DND-41 (cell line): ENCODE measurements around the gene GDF11.
"Not testable (repeated sequence)": the region's sequence is repeated elsewhere in the genome, so short reads cannot be mapped to it uniquely, and the experiment has no call there.

Source experiments
- ATAC-seq: fragments of 200-7000 bp; cut with Tn5 transposase; 3 replicates; pipeline ENCODE4 v1.9.1; 2021; ENCODE audit warnings: low read depth; ENCODE audit not compliant: insufficient read depth
- DNase-seq: peaks from one replicate; pipeline ENCODE4 v3.0.0-alpha.2; 2020
- H2AFZ ChIP-seq: 2 replicates; pipeline ENCODE4 v1.6.0; 2012; ENCODE audit warnings: low read depth, low read length
- H3K27ac ChIP-seq: 2 replicates; pipeline ENCODE4 v1.5.1; 2012; ENCODE audit warnings: low read length, inconsistent platforms
- H3K27me3 ChIP-seq: fragments of 200-600 bp; sonication (generic); 2 replicates; pipeline ENCODE4 v1.6.0; 2012; ENCODE audit warnings: low read length, mild to moderate bottlenecking, inconsistent platforms; ENCODE audit not compliant: insufficient read depth, poor library complexity
- H3K36me3 ChIP-seq: 2 replicates; pipeline ENCODE4 v1.5.1; 2012; ENCODE audit warnings: low read length, inconsistent platforms; ENCODE audit not compliant: insufficient read depth
- H3K4me1 ChIP-seq: 2 replicates; pipeline ENCODE4 v1.5.1; 2012; ENCODE audit warnings: mild to moderate bottlenecking, low read length; ENCODE audit not compliant: insufficient read depth
- H3K4me2 ChIP-seq: 2 replicates; pipeline ENCODE4 v1.6.0; 2012; ENCODE audit warnings: mild to moderate bottlenecking, moderate library complexity, low read length, inconsistent platforms; ENCODE audit not compliant: insufficient read depth
- H3K4me3 ChIP-seq, 2 experiments: fragments of 200-600 bp in 1 of 2; shearing (Covaris generic) in 1 of 2; 2 replicates each; pipeline ENCODE4 v1.5.1; 2012 to 2016; ENCODE audit warnings: inconsistent platforms in 2 of 2, low read length in 2 of 2, mild to moderate bottlenecking in 2 of 2, low read depth in 1 of 2, moderate library complexity in 1 of 2
- H3K79me2 ChIP-seq: 2 replicates; pipeline ENCODE4 v1.6.0; 2012; ENCODE audit warnings: low read length, inconsistent platforms; ENCODE audit not compliant: insufficient read depth
- H3K9ac ChIP-seq: 2 replicates; pipeline ENCODE4 v1.6.0; 2012; ENCODE audit warnings: low read depth, mild to moderate bottlenecking, inconsistent platforms, low read length, moderate library complexity
- H3K9me3 ChIP-seq: 2 replicates; pipeline ENCODE4 v1.5.1; 2012; ENCODE audit warnings: low read length, moderate library complexity, mild to moderate bottlenecking, inconsistent platforms; ENCODE audit not compliant: insufficient read depth, severe bottlenecking
- H4K20me1 ChIP-seq: 2 replicates; pipeline ENCODE4 v1.6.0; 2012; ENCODE audit warnings: low read length; ENCODE audit not compliant: insufficient read depth
- CTCF ChIP-seq: IDR thresholded peaks from 2 replicates; pipeline ENCODE4 v1.5.1; 2012; ENCODE audit warnings: borderline replicate concordance, low read length, moderate library complexity, mild to moderate bottlenecking; ENCODE audit not compliant: poor library complexity, severe bottlenecking; ENCODE audit errors: extremely low read depth
- EZH2 ChIP-seq: IDR thresholded peaks from 3 replicates; pipeline ENCODE4 v1.6.1; 2012; ENCODE audit warnings: borderline replicate concordance, low read depth, mild to moderate bottlenecking, moderate library complexity, low read length, inconsistent platforms; ENCODE audit not compliant: severe bottlenecking

GDF11 gene

GRCh38 chr12:55755246-55755645 lies 12.3 kb downstream of the GDF11 start:
- Histone ChIP-seq H3K27me3 (no peaks in the 10 kb centered on the region), H2AFZ (no peak overlapping the region), H3K9me3 (no peaks in the 10 kb centered on the region), H3K9ac (no peak overlapping the region), H3K4me2 (no peak overlapping the region), H3K79me2 (no peaks in the 10 kb centered on the region), H4K20me1 (no peaks in the 10 kb centered on the region), H3K36me3 (peaks cover 98% of the 10 kb centered on the region), H3K27ac (no peak overlapping the region), H3K4me3 (no peak overlapping the region), H3K4me1 (no peaks in the 10 kb centered on the region)
- TF ChIP-seq CTCF (no peak), EZH2 (no peak)
- no peak for ATAC-seq
- no peak for DNase-seq

DNA sequence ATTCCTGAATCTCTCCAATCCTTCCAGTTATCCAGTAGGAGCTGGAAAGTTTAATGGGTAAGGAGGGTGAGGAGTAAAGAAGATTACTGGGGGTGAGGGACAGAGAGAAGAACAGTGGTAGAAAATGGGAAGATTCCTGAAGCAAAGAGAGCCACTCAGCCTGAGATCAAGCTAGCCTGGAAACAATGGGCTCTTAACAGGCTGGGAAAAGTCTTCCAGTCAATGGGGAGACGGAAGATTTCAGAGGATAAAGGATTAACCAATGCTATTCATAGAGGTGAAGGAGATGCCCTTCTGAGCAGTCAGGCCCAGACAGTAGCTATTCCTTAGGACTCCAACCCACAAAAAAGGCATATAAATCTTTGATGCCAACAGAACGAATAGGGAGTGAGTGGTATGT lies 14.8 kb downstream of the GDF11 start:
- no peak overlapping the region for H2AFZ ChIP-seq
- no peaks in the 10 kb centered on the region for H3K27me3 ChIP-seq
- no peaks in the 10 kb centered on the region for H4K20me1 ChIP-seq
- TF ChIP-seq EZH2 (no peak), CTCF (no peak)
- no peak overlapping the region for H3K27ac ChIP-seq
- H3K4me1 ChIP-seq = no peaks in the 10 kb centered on the region
- DNase-seq (no peak), ATAC-seq (peak; percentile 65)
- no peaks in the 10 kb centered on the region for H3K79me2 ChIP-seq
- H3K4me2 ChIP-seq = no peak overlapping the region
- H3K4me3 ChIP-seq = no peak overlapping the region
- H3K9ac ChIP-seq = no peak overlapping the region
- no peaks in the 10 kb centered on the region for H3K9me3 ChIP-seq
- H3K36me3 ChIP-seq = peaks cover 97% of the 10 kb centered on the region

- not testable (repeated sequence) for H3K9ac ChIP-seq, ATAC-seq, H3K79me2 ChIP-seq, H3K4me1 ChIP-seq, H3K4me3 ChIP-seq, H3K27me3 ChIP-seq, H4K20me1 ChIP-seq, H3K9me3 ChIP-seq, H3K4me2 ChIP-seq, H2AFZ ChIP-seq, DNase-seq, H3K27ac ChIP-seq
- peaks cover 96% of the 10 kb centered on the region for H3K36me3 ChIP-seq
Measured at GRCh38 chr12:55758575-55758974, 15.7 kb downstream of the GDF11 start.

- H3K4me3 ChIP-seq = no peak overlapping the region
- H2AFZ ChIP-seq = no peak overlapping the region
- no peak for ATAC-seq
- TF ChIP-seq EZH2 (no peak), CTCF (no peak)
- H3K27me3 ChIP-seq = no peaks in the 10 kb centered on the region
- no peaks in the 10 kb centered on the region for H3K9me3 ChIP-seq
- H3K4me2 ChIP-seq = no peak overlapping the region
- H3K4me1 ChIP-seq = no peaks in the 10 kb centered on the region
- H4K20me1 ChIP-seq = no peaks in the 10 kb centered on the region
- no peak for DNase-seq
- H3K36me3 ChIP-seq = peaks cover 88% of the 10 kb centered on the region
- no peak overlapping the region for H3K27ac ChIP-seq
- H3K79me2 ChIP-seq = peaks cover 7% of the 10 kb centered on the region
- no peak overlapping the region for H3K9ac ChIP-seq
Measured at GRCh38 chr12:55760663-55761062, 17.7 kb downstream of the GDF11 start.
